GM18868 (cell line): Measurements from ENCODE around the gene RNF150.

Experiments used
- ATAC-seq: cut with Tn5 transposase; IDR thresholded peaks from one replicate; pipeline ENCODE4 v1.9.1; 2021; ENCODE audit warnings: mild to moderate bottlenecking, moderate library complexity; ENCODE audit not compliant: unreplicated experiment

The RNF150 gene

GRCh38 chr4:140930557-140930956 is 202.7 kb downstream of the RNF150 start:
- no peak for ATAC-seq

- ATAC-seq, result no peak
Observed at GRCh38 chr4:140930011-140930410, 203.3 kb downstream of the RNF150 start.

GRCh38 chr4:140928880-140929279 is 204.4 kb downstream of the RNF150 start:
- no peak for ATAC-seq

GRCh38 chr4:140926672-140927071 is 206.6 kb downstream of the RNF150 start:
- no peak for ATAC-seq

- no peak for ATAC-seq
Observed at GRCh38 chr4:140925417-140925816, 207.9 kb downstream of the RNF150 start.

GRCh38 chr4:140924761-140925392 is 208.4 kb downstream of the RNF150 start:
- no peak for ATAC-seq

GRCh38 chr4:140906993-140907962 is 226.0 kb downstream of the RNF150 start:
- ATAC-seq, result no peak

GRCh38 chr4:140904904-140905303 is 228.4 kb downstream of the RNF150 start:
- no peak for ATAC-seq

GRCh38 chr4:140903522-140904475 is 229.5 kb downstream of the RNF150 start:
- no peak for ATAC-seq

- ATAC-seq, result no peak
Observed at GRCh38 chr4:140901736-140902336, 231.4 kb downstream of the RNF150 start.

GRCh38 chr4:140893939-140894338 is 239.3 kb downstream of the RNF150 start:
- ATAC-seq, result no peak

- ATAC-seq, result no peak
Observed at GRCh38 chr4:140888054-140888453, 245.2 kb downstream of the RNF150 start.

- ATAC-seq, result no peak
Observed at GRCh38 chr4:140887467-140887866, 245.8 kb downstream of the RNF150 start.

- peak; percentile 94 for ATAC-seq
Observed at GRCh38 chr4:140884431-140885058, 248.7 kb downstream of the RNF150 start.

- ATAC-seq, result no peak
Observed at GRCh38 chr4:140877781-140878180, 255.5 kb downstream of the RNF150 start.

- no peak for ATAC-seq
Observed at GRCh38 chr4:140876615-140877364, 256.5 kb downstream of the RNF150 start.

GRCh38 chr4:140875746-140876452 is 257.4 kb downstream of the RNF150 start:
- no peak for ATAC-seq

- no peak for ATAC-seq
Observed at GRCh38 chr4:140874056-140874455, 259.2 kb downstream of the RNF150 start.

GRCh38 chr4:140871368-140871767 is 261.9 kb downstream of the RNF150 start:
- ATAC-seq, result no peak
